GM12874 (cell line): ENCODE results near the gene DYSF.

Experiments used
- CTCF ChIP-seq: IDR thresholded peaks from 2 replicates; pipeline ENCODE4 v1.5.1; 2011; ENCODE audit warnings: low read depth, mild to moderate bottlenecking, control low read depth, low read length, moderate library complexity; ENCODE audit not compliant: insufficient read depth

Gene DYSF

DNA sequence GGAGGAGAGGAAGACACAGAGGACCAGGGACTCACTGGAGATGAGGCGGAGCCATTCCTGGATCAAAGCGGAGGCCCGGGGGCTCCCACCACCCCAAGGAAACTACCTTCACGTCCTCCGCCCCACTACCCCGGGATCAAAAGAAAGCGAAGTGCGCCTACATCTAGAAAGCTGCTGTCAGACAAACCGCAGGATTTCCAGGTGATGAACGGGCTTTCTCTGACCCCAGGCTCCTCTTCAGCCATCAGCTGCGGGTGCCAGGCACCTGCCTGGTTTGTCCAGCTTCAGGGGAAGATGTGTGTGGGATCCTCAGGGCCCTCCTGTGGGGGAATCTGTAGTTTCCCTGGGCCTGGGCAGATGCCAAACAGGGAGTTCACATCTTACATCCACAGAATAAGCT is 60.4 kb downstream of the DYSF start:
- TF ChIP-seq CTCF = no peak

GRCh38 chr2:71516253-71516888 is 63.0 kb downstream of the DYSF start:
- TF ChIP-seq CTCF = no peak

- TF ChIP-seq CTCF = no peak
Observed at GRCh38 chr2:71517851-71518250, 64.5 kb downstream of the DYSF start.

GRCh38 chr2:71521436-71521950 is 68.1 kb downstream of the DYSF start:
- no peak for TF ChIP-seq CTCF

DNA sequence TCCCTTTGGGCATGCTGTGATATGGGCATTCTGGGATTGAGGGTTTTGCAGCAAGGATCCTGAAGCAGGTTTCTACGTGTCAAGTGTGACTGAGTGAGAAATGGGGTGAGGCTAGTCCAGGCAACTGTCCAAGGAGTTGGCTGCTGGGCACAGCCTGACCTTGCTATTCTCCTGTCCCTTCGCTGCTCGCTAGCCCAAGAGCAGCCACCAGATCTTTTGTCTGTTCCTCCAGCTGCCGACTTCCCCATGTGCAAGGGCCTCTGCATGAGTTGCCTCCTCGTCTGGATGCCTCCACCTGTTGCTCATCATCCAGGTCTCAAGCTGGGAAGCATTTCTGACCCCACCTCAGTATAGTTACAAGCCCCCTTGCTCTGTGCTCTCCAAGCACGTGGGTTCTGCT is 71.1 kb downstream of the DYSF start:
- TF ChIP-seq CTCF = no peak

- no peak for TF ChIP-seq CTCF
Observed at GRCh38 chr2:71526141-71526540, 72.8 kb downstream of the DYSF start.

GRCh38 chr2:71526975-71527374 is 73.6 kb downstream of the DYSF start:
- no peak for TF ChIP-seq CTCF
